8988T (cell line): ENCODE data around the gene CEACAM18.
"Not testable (repeated sequence)": the region's sequence is repeated elsewhere in the genome, so short reads cannot be mapped to it uniquely, and the experiment has no call there.

Source experiments
- DNase-seq: peaks from one replicate; pipeline ENCODE4 v3.0.0; 2011

The CEACAM18 gene

GRCh38 chr19:51462276-51462675 lies 16.1 kb upstream of the CEACAM18 start:
- no peak for DNase-seq

GRCh38 chr19:51462681-51463080 lies 15.7 kb upstream of the CEACAM18 start:
- no peak for DNase-seq

- DNase-seq = not testable (repeated sequence)
Observed at GRCh38 chr19:51463976-51464581, 14.3 kb upstream of the CEACAM18 start.

GRCh38 chr19:51466723-51467122 lies 11.6 kb upstream of the CEACAM18 start:
- no peak for DNase-seq

- no peak for DNase-seq
Observed at GRCh38 chr19:51467864-51468544, 10.3 kb upstream of the CEACAM18 start.

- no peak for DNase-seq
Observed at GRCh38 chr19:51468545-51468920, 9.8 kb upstream of the CEACAM18 start.

- DNase-seq = no peak
Observed at GRCh38 chr19:51469162-51469561, 9.2 kb upstream of the CEACAM18 start.

GRCh38 chr19:51469629-51470028 lies 8.7 kb upstream of the CEACAM18 start:
- DNase-seq = no peak

- DNase-seq = no peak
Observed at GRCh38 chr19:51470966-51471365, 7.4 kb upstream of the CEACAM18 start.

GRCh38 chr19:51471527-51471926 lies 6.8 kb upstream of the CEACAM18 start:
- DNase-seq = no peak

- DNase-seq = no peak
Observed at GRCh38 chr19:51472607-51473006, 5.7 kb upstream of the CEACAM18 start.

- DNase-seq = peak; percentile 37
Observed at GRCh38 chr19:51473009-51473707, 5.2 kb upstream of the CEACAM18 start.

- no peak for DNase-seq
Observed at GRCh38 chr19:51476164-51476563, 2.2 kb upstream of the CEACAM18 start.

GRCh38 chr19:51477344-51477743 lies 995 bp upstream of the CEACAM18 start:
- DNase-seq = no peak

- no peak for DNase-seq
Observed at GRCh38 chr19:51479531-51480331, 1.4 kb downstream of the CEACAM18 start.

GRCh38 chr19:51480590-51480989 lies 2.3 kb downstream of the CEACAM18 start:
- DNase-seq = no peak

- DNase-seq = no peak
Observed at GRCh38 chr19:51485960-51486660, 7.8 kb downstream of the CEACAM18 start.

GRCh38 chr19:51488491-51488890 lies 10.2 kb downstream of the CEACAM18 start:
- DNase-seq = no peak

- DNase-seq = no peak
Observed at GRCh38 chr19:51489113-51489512, 10.8 kb downstream of the CEACAM18 start.

- DNase-seq = no peak
Observed at GRCh38 chr19:51490676-51491075, 12.3 kb downstream of the CEACAM18 start.

- no peak for DNase-seq
Observed at GRCh38 chr19:51491586-51491985, 13.2 kb downstream of the CEACAM18 start.

- DNase-seq = no peak
Observed at GRCh38 chr19:51493776-51494175, 15.4 kb downstream of the CEACAM18 start.

- DNase-seq = no peak
Observed at GRCh38 chr19:51497666-51498065, 19.3 kb downstream of the CEACAM18 start.
